Neutrophil (primary cell): ENCODE data around the gene ARHGAP22.

ENCODE experiments used
- H3K27ac ChIP-seq: fragments of 200-600 bp; sonication (generic); 2 replicates; pipeline ENCODE4 v1.5.1; 2016; ENCODE audit warnings: mild to moderate bottlenecking, moderate library complexity
- H3K27me3 ChIP-seq: fragments of 200-600 bp; sonication (generic); 2 replicates; pipeline ENCODE4 v1.6.0; 2016; ENCODE audit warnings: mild to moderate bottlenecking
- H3K36me3 ChIP-seq: fragments of 200-600 bp; sonication (generic); 2 replicates; pipeline ENCODE4 v1.5.1; 2017
- H3K4me1 ChIP-seq, 2 experiments: fragments of 200-600 bp in 1 of 2; sonication (generic) in 1 of 2; 1 replicate in 1 of 2; 2 replicates in 1 of 2; pipeline versions ENCODE4 v1.5.1 to v1.6.1; 2013 to 2016; ENCODE audit warnings: low read depth in 1 of 2, low read length in 1 of 2, mild to moderate bottlenecking in 1 of 2, moderate library complexity in 1 of 2; ENCODE audit not compliant: control insufficient read depth in 1 of 2, insufficient read depth in 1 of 2
- H3K4me3 ChIP-seq, 2 experiments: fragments of 200-600 bp in 1 of 2; sonication (generic) in 1 of 2; 1 replicate in 1 of 2; 2 replicates in 1 of 2; pipeline ENCODE4 v1.5.1; 2013 to 2016; ENCODE audit warnings: low read depth in 1 of 2, low read length in 1 of 2, mild to moderate bottlenecking in 1 of 2, moderate library complexity in 1 of 2
- H3K9me3 ChIP-seq: fragments of 200-600 bp; sonication (generic); 2 replicates; pipeline ENCODE4 v1.5.1; 2016
- TF ChIP-seq, protein P1 (sequence below): fragments of 200-600 bp; sonication (generic); IDR thresholded peaks from 2 replicates; pipeline ENCODE4 v1.5.1; 2016; ENCODE audit warnings: antibody characterized with exemption

Gene ARHGAP22

DNA sequence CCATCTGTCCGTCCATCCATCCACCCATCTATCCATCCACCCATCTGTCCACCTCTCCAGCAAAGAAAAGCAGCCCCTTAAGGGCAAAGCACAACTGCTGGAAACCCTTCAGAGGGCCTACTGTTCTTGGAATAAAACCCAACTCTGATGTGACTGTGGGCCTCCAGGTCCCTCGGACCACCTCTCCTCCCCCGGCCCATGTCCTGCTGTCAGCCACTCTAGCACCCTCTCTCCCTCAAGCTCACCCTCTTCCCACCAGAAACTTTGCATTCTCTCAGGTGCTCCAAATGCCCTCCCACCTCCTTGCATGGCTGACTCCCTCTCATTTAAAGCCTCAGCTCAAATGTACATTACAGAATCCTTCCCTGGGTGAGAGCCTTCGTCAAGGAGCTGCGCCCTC, 110.3 kb downstream of the ARHGAP22 start:
- Histone ChIP-seq H3K36me3 (no peaks in the 10 kb centered on the region), H3K4me3 (no peak overlapping the region), H3K27ac (no peak overlapping the region), H3K4me1 (no peaks in the 10 kb centered on the region), H3K27me3 (peaks cover 19% of the 10 kb centered on the region), H3K9me3 (no peaks in the 10 kb centered on the region)
- TF ChIP-seq, protein P1, sequence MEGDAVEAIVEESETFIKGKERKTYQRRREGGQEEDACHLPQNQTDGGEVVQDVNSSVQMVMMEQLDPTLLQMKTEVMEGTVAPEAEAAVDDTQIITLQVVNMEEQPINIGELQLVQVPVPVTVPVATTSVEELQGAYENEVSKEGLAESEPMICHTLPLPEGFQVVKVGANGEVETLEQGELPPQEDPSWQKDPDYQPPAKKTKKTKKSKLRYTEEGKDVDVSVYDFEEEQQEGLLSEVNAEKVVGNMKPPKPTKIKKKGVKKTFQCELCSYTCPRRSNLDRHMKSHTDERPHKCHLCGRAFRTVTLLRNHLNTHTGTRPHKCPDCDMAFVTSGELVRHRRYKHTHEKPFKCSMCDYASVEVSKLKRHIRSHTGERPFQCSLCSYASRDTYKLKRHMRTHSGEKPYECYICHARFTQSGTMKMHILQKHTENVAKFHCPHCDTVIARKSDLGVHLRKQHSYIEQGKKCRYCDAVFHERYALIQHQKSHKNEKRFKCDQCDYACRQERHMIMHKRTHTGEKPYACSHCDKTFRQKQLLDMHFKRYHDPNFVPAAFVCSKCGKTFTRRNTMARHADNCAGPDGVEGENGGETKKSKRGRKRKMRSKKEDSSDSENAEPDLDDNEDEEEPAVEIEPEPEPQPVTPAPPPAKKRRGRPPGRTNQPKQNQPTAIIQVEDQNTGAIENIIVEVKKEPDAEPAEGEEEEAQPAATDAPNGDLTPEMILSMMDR: no peak

DNA sequence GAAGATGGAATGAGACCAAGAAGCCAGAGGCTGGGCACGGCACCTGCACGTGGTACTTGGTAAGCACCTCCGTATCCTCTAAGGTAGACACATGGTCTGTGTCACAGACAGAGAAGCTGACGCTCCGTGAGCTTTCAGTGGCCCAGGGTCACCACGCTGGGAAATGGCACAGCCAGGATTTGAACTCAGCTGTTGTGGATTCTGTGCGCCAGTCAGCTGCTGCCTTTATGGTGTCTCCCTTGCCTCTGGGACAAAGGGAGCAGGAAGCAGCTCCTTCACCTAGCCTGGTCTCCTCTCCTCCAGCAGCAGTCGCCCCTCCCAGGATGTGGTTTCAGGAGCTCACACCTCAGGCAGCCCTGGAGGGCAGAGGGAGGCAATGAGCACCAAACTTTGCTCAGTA, 110.8 kb downstream of the ARHGAP22 start:
- Histone ChIP-seq H3K4me3 (no peak overlapping the region), H3K27me3 (peaks cover 19% of the 10 kb centered on the region), H3K4me1 (no peaks in the 10 kb centered on the region), H3K9me3 (no peaks in the 10 kb centered on the region), H3K27ac (no peak overlapping the region), H3K36me3 (no peaks in the 10 kb centered on the region)
- TF ChIP-seq, protein P1: no peak

DNA sequence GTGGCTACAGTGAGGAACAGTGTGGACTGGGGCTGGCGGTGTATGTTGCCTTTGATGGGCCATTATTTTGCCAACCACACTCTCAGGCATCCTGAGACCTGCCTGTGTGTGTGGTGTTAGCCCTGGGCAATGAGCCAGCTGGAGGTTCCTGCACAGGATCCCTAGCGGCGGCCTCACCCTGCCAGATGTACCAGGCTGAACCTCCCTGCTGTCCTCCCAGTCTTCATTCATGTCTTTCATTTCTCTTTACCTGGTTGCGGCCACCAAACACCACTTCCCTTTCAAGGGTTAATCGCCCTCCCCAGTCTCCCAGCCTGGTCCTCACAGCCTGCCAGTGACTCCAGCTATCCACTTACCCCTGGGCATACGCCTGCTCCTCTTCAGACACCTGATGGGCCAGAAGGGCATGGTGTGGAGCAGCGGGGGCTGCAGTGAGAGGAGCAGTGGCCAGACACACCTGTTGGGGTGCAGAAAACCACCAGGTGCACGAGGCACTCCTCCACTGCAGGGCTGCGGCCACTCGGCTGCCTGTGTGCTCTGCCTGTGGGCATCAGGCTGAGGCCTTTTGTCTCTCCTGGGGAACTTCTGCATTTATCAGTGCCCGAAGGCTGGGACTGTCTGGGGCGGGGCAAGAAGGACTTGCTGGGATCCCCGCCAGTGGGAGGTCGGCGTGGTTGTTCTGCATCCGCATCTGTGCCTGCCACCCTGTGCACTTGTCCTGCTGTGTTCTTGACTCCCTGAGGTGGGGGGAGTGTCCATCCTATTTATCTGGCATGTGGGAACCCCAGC, 111.6 kb downstream of the ARHGAP22 start:
- TF ChIP-seq, protein P1: no peak
- Histone ChIP-seq H3K36me3 (no peaks in the 10 kb centered on the region), H3K9me3 (no peaks in the 10 kb centered on the region), H3K4me1 (no peaks in the 10 kb centered on the region), H3K27me3 (peaks cover 19% of the 10 kb centered on the region), H3K4me3 (no peak overlapping the region), H3K27ac (no peak overlapping the region)

DNA sequence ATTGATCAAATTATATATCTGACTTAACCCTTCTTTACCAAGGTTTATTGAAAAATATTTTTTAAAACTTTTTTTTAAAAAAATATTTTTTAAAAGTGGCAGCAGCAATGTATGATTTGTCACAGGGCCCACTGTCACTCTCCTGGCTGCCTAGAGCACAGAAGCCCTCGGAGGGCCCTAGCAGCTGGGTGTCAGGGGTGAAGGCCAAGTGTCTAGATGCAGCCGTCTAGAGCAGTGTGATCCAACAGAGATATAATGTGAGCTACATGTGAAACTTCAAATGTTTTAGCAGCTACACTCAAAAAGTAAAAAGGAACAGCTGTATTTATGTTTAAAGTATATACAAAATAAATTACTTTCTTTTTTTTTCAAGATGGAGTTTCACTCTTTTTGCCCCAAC, 112.7 kb downstream of the ARHGAP22 start:
- TF ChIP-seq, protein P1: no peak
- Histone ChIP-seq H3K9me3 (no peaks in the 10 kb centered on the region), H3K27ac (no peak overlapping the region), H3K4me1 (no peaks in the 10 kb centered on the region), H3K27me3 (peaks cover 19% of the 10 kb centered on the region), H3K4me3 (no peak overlapping the region), H3K36me3 (no peaks in the 10 kb centered on the region)

DNA sequence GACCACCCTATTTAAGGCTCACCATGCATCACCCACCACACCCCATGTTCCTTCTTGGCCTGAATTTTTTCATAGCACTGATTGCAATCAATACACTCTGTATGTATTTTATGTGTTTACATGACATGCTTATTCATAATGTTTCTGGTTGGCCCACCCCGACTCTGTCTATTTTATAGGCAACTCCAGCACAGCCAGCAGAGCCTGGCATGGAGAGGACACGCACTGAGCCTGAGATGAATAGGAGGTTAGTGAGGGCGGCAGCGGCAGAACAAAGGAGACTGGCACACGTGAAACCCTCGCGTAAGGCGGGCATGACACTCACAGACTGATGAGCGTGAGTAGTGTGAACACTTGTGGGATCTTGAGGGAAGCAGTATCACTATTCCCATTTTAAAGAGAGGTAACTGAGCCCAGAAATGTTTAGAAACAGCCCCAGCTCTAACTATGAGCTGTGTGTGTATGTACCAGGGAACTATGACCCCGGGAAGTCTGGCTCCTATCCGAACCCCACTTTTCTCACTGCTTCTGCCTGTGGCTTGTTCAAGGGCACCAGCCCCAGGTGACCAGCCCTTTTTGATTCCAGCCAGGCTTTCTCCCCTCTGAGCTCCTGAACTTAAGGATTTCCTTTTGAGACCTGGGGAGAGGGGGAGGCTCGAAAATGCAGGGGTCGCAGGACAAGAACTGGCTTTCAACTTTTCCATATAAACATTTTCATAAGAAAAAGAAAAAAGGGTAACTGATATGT, 113.3 kb downstream of the ARHGAP22 start:
- TF ChIP-seq, protein P1: no peak
- Histone ChIP-seq H3K36me3 (no peaks in the 10 kb centered on the region), H3K4me3 (no peak overlapping the region), H3K4me1 (no peaks in the 10 kb centered on the region), H3K9me3 (no peaks in the 10 kb centered on the region), H3K27me3 (peaks cover 19% of the 10 kb centered on the region), H3K27ac (no peak overlapping the region)
